IPS-20b (cell line): ENCODE results near the gene MRGPRX2.

Experiments used
- H3K27ac ChIP-seq: one replicate; pipeline ENCODE4 v1.5.1; 2013; ENCODE audit warnings: low read length
- H3K27me3 ChIP-seq: 2 replicates; pipeline ENCODE4 v1.6.1; 2013; ENCODE audit warnings: mild to moderate bottlenecking, low read length, inconsistent platforms; ENCODE audit not compliant: insufficient read depth
- H3K36me3 ChIP-seq: 2 replicates; pipeline ENCODE4 v1.6.1; 2013; ENCODE audit warnings: low read depth, mild to moderate bottlenecking, inconsistent platforms, low read length, moderate library complexity; ENCODE audit not compliant: insufficient read depth
- H3K4me1 ChIP-seq: 2 replicates; pipeline ENCODE4 v1.6.1; 2013; ENCODE audit warnings: mild to moderate bottlenecking, control low read depth, inconsistent platforms, low read length, moderate library complexity; ENCODE audit not compliant: insufficient read depth
- H3K4me3 ChIP-seq: 2 replicates; pipeline ENCODE4 v1.5.1; 2013; ENCODE audit warnings: mild to moderate bottlenecking, low read length, inconsistent platforms
- H3K9ac ChIP-seq: 2 replicates; pipeline ENCODE4 v1.6.1; 2013; ENCODE audit warnings: low read depth, mild to moderate bottlenecking, inconsistent platforms, low read length, moderate library complexity
- H3K9me3 ChIP-seq: 2 replicates; pipeline ENCODE4 v1.6.1; 2013; ENCODE audit warnings: mild to moderate bottlenecking, low read depth, low read length, inconsistent platforms; ENCODE audit not compliant: insufficient read depth

MRGPRX2 gene

GRCh38 chr11:19073454-19074415, 13.2 kb upstream of the MRGPRX2 start:
- Histone ChIP-seq H3K4me1 (peaks cover 10% of the 10 kb centered on the region; the same call in 1 of the 2 replicates), H3K9ac (peak overlapping the region; percentile 70; the same call in 1 of the 2 replicates)

GRCh38 chr11:19072464-19072863, 11.9 kb upstream of the MRGPRX2 start:
- no peaks in the 10 kb centered on the region for H3K36me3 ChIP-seq
- H3K9ac ChIP-seq: no peak overlapping the region
- peaks cover 10% of the 10 kb centered on the region; the same call in 1 of the 2 replicates for H3K4me1 ChIP-seq
- H3K27ac ChIP-seq: no peak overlapping the region
- H3K27me3 ChIP-seq: no peaks in the 10 kb centered on the region; the same call in 1 of the 2 replicates
- H3K9me3 ChIP-seq: no peaks in the 10 kb centered on the region
- no peak overlapping the region for H3K4me3 ChIP-seq

More at GRCh38 chr11:19073454-19074415, 13.2 kb upstream of the MRGPRX2 start:
- Histone ChIP-seq H3K27me3 (no peaks in the 10 kb centered on the region; the same call in 1 of the 2 replicates), H3K9me3 (no peaks in the 10 kb centered on the region), H3K4me3 (peak overlapping the region; percentile 5; the same call in 1 of the 2 replicates), H3K27ac (peak overlapping the region; percentile 16), H3K36me3 (no peaks in the 10 kb centered on the region)

GRCh38 chr11:19071255-19071654, 10.7 kb upstream of the MRGPRX2 start:
- no peak overlapping the region for H3K9ac ChIP-seq
- peaks cover 10% of the 10 kb centered on the region; the same call in 1 of the 2 replicates for H3K4me1 ChIP-seq
- H3K36me3 ChIP-seq: no peaks in the 10 kb centered on the region
- no peak overlapping the region for H3K4me3 ChIP-seq
- H3K9me3 ChIP-seq: no peaks in the 10 kb centered on the region
- H3K27ac ChIP-seq: no peak overlapping the region
- no peaks in the 10 kb centered on the region; the same call in 1 of the 2 replicates for H3K27me3 ChIP-seq

GRCh38 chr11:19059833-19060232, 684 bp downstream of the MRGPRX2 start:
- H3K9me3 ChIP-seq: no peaks in the 10 kb centered on the region
- no peak overlapping the region for H3K27ac ChIP-seq
- H3K4me1 ChIP-seq: no peaks in the 10 kb centered on the region
- no peaks in the 10 kb centered on the region for H3K36me3 ChIP-seq
- no peak overlapping the region for H3K9ac ChIP-seq
- H3K4me3 ChIP-seq: no peak overlapping the region
- no peaks in the 10 kb centered on the region for H3K27me3 ChIP-seq

GRCh38 chr11:19055905-19056304, 4.6 kb downstream of the MRGPRX2 start:
- Histone ChIP-seq H3K4me3 (no peak overlapping the region), H3K27ac (no peak overlapping the region), H3K9ac (no peak overlapping the region), H3K36me3 (no peaks in the 10 kb centered on the region), H3K4me1 (no peaks in the 10 kb centered on the region), H3K27me3 (no peaks in the 10 kb centered on the region), H3K9me3 (no peaks in the 10 kb centered on the region; the same call in 1 of the 2 replicates)

GRCh38 chr11:19055016-19055415, 5.5 kb downstream of the MRGPRX2 start:
- Histone ChIP-seq H3K9ac (no peak overlapping the region), H3K9me3 (no peaks in the 10 kb centered on the region; the same call in none of the 2 replicates), H3K4me3 (no peak overlapping the region), H3K36me3 (no peaks in the 10 kb centered on the region), H3K27me3 (no peaks in the 10 kb centered on the region), H3K4me1 (no peaks in the 10 kb centered on the region), H3K27ac (no peak overlapping the region)

GRCh38 chr11:19053909-19054308, 6.6 kb downstream of the MRGPRX2 start:
- Histone ChIP-seq H3K36me3 (no peaks in the 10 kb centered on the region), H3K27ac (no peak overlapping the region), H3K9me3 (no peaks in the 10 kb centered on the region; the same call in none of the 2 replicates), H3K4me3 (no peak overlapping the region), H3K9ac (no peak overlapping the region), H3K27me3 (no peaks in the 10 kb centered on the region), H3K4me1 (no peaks in the 10 kb centered on the region)

- no peaks in the 10 kb centered on the region for H3K4me1 ChIP-seq
- H3K36me3 ChIP-seq: no peaks in the 10 kb centered on the region
- no peak overlapping the region for H3K4me3 ChIP-seq
- no peaks in the 10 kb centered on the region for H3K27me3 ChIP-seq
- H3K9ac ChIP-seq: no peak overlapping the region
- H3K27ac ChIP-seq: no peak overlapping the region
- no peaks in the 10 kb centered on the region; the same call in none of the 2 replicates for H3K9me3 ChIP-seq
Observed at GRCh38 chr11:19050281-19050680, 10.2 kb downstream of the MRGPRX2 start.

GRCh38 chr11:19049351-19049750, 11.2 kb downstream of the MRGPRX2 start:
- H3K9me3 ChIP-seq: no peaks in the 10 kb centered on the region; the same call in none of the 2 replicates
- H3K27ac ChIP-seq: no peak overlapping the region
- no peaks in the 10 kb centered on the region for H3K36me3 ChIP-seq
- H3K9ac ChIP-seq: no peak overlapping the region
- H3K27me3 ChIP-seq: no peaks in the 10 kb centered on the region
- no peaks in the 10 kb centered on the region for H3K4me1 ChIP-seq
- H3K4me3 ChIP-seq: no peak overlapping the region

GRCh38 chr11:19040051-19040450, 20.5 kb downstream of the MRGPRX2 start:
- H3K27ac ChIP-seq: no peak overlapping the region
- no peaks in the 10 kb centered on the region for H3K4me1 ChIP-seq
- no peak overlapping the region for H3K4me3 ChIP-seq
- no peaks in the 10 kb centered on the region for H3K27me3 ChIP-seq
- no peaks in the 10 kb centered on the region; the same call in 1 of the 2 replicates for H3K9me3 ChIP-seq
- H3K36me3 ChIP-seq: no peaks in the 10 kb centered on the region
- no peak overlapping the region for H3K9ac ChIP-seq

- Histone ChIP-seq H3K9me3 (no peaks in the 10 kb centered on the region; the same call in 1 of the 2 replicates), H3K36me3 (no peaks in the 10 kb centered on the region), H3K4me3 (no peak overlapping the region), H3K27ac (no peak overlapping the region), H3K4me1 (no peaks in the 10 kb centered on the region), H3K27me3 (no peaks in the 10 kb centered on the region), H3K9ac (no peak overlapping the region)
Observed at GRCh38 chr11:19039409-19039808, 21.1 kb downstream of the MRGPRX2 start.

GRCh38 chr11:19032990-19033389, 27.5 kb downstream of the MRGPRX2 start:
- Histone ChIP-seq H3K36me3 (no peaks in the 10 kb centered on the region), H3K9me3 (no peaks in the 10 kb centered on the region), H3K4me3 (no peak overlapping the region), H3K4me1 (no peaks in the 10 kb centered on the region), H3K27me3 (no peaks in the 10 kb centered on the region), H3K9ac (no peak overlapping the region), H3K27ac (no peak overlapping the region)
